Keratinocyte (primary cell): ENCODE results near the gene TNFSF13B. TPM values are rescaled to one million over a fixed set of nuclear protein-coding genes. Genes with fewer than 3 reads are reported as not detected.

ENCODE experiments used
- DNase-seq: peaks from one replicate; pipeline ENCODE4 v3.0.0-alpha.2; 2011; ENCODE audit warnings: low read depth, missing footprints, low spot score
- FAIRE-seq: peaks from 2 replicates; lab custom pipeline; 2011; peaks lifted over from hg19 to GRCh38; lab: Jason Lieb, UNC
- H2AFZ ChIP-seq: 2 replicates; pipeline ENCODE4 v1.6.0; 2012; ENCODE audit warnings: low read length, control low read depth, inconsistent platforms; ENCODE audit not compliant: control insufficient read depth
- H3K27ac ChIP-seq: 2 replicates; pipeline ENCODE4 v1.5.1; 2011; ENCODE audit warnings: low read length; ENCODE audit not compliant: control insufficient read depth, insufficient read depth
- H3K27me3 ChIP-seq: 3 replicates; pipeline ENCODE4 v1.6.0; 2011; ENCODE audit warnings: low read length; ENCODE audit not compliant: control insufficient read depth, insufficient read depth; ENCODE audit errors: extremely low read depth
- H3K36me3 ChIP-seq, 2 experiments: 2 replicates in 1 of 2; 3 replicates in 1 of 2; pipeline ENCODE4 v1.5.1; 2011; ENCODE audit warnings: low read length in 2 of 2, mild to moderate bottlenecking in 1 of 2; ENCODE audit not compliant: control insufficient read depth in 2 of 2, insufficient read depth in 2 of 2; ENCODE audit errors: extremely low read depth in 1 of 2
- H3K4me1 ChIP-seq: 3 replicates; pipeline ENCODE4 v1.5.1; 2011; ENCODE audit warnings: low read length; ENCODE audit not compliant: control insufficient read depth, insufficient read depth; ENCODE audit errors: extremely low read depth
- H3K4me2 ChIP-seq: 3 replicates; pipeline ENCODE4 v1.6.0; 2011; ENCODE audit warnings: low read depth, low read length; ENCODE audit not compliant: control insufficient read depth, insufficient read depth; ENCODE audit errors: extremely low read depth
- H3K4me3 ChIP-seq, 3 experiments: fragments of 200-600 bp in 1 of 3; sonication (generic) in 1 of 3; 2 replicates in 2 of 3; 3 replicates in 1 of 3; pipeline ENCODE4 v1.5.1; 2011 to 2016; ENCODE audit warnings: low read length in 3 of 3, mild to moderate bottlenecking in 3 of 3, control low read depth in 2 of 3, inconsistent platforms in 1 of 3, low read depth in 1 of 3, mixed read lengths in 1 of 3, mixed run types in 1 of 3, moderate library complexity in 1 of 3; ENCODE audit not compliant: control insufficient read depth in 2 of 3, insufficient read depth in 2 of 3; ENCODE audit errors: extremely low read depth in 1 of 3
- H3K79me2 ChIP-seq: 2 replicates; pipeline ENCODE4 v1.6.0; 2012; ENCODE audit warnings: low read length; ENCODE audit not compliant: control insufficient read depth, insufficient read depth
- H3K9ac ChIP-seq: 3 replicates; pipeline ENCODE4 v1.6.0; 2011; ENCODE audit warnings: low read length; ENCODE audit not compliant: control insufficient read depth, insufficient read depth; ENCODE audit errors: extremely low read depth
- H3K9me1 ChIP-seq: 3 replicates; pipeline ENCODE4 v1.6.0; 2011; ENCODE audit warnings: low read length; ENCODE audit not compliant: control insufficient read depth, insufficient read depth; ENCODE audit errors: extremely low read depth
- H3K9me3 ChIP-seq: 2 replicates; pipeline ENCODE4 v1.5.1; 2012; ENCODE audit warnings: low read depth, low read length; ENCODE audit not compliant: control insufficient read depth
- H4K20me1 ChIP-seq: 3 replicates; pipeline ENCODE4 v1.6.0; 2011; ENCODE audit warnings: low read length; ENCODE audit not compliant: control insufficient read depth, insufficient read depth; ENCODE audit errors: extremely low read depth
- EZH2 ChIP-seq: IDR thresholded peaks from one replicate; pipeline ENCODE4 v1.6.1; 2012; ENCODE audit warnings: inconsistent platforms, mild to moderate bottlenecking, low read length, moderate library complexity
- dilution Hi-C: fragments of 300-500 bp; cut with MboI; formaldehyde crosslinking; loops from one replicate; pipeline ENCODE4 v1.7.0; 2020; ENCODE audit warnings: low sequenced_read_pairs; ENCODE audit not compliant: extremely low pct_ligation_motif_present
- polyA plus RNA-seq, 5 experiments: library from polyadenylated mRNA; depleted of rRNA in 3 of 5; stranded (reverse) in 3 of 5; stranded (forward) in 1 of 5; unstranded in 1 of 5; fragments of >200 nt; gene quantifications; 1 replicate in 1 of 5; 2 replicates in 3 of 5; 3 replicates in 1 of 5; pipeline versions ENCODE4 v1.2.1 to v1.2.3, GENCODE V29; 2011 to 2012; ENCODE audit warnings: missing spikeins in 2 of 5, low read depth in 1 of 5, low replicate concordance in 1 of 5
- TF ChIP-seq, protein P1 (sequence below), 3 experiments: IDR thresholded peaks in 1 of 3; conservative IDR thresholded peaks in 1 of 3; optimal IDR thresholded peaks in 1 of 3; 2 replicates in 2 of 3; 3 replicates in 1 of 3; pipeline versions ENCODE3 to v1.5.1; 2011; ENCODE audit warnings: low read length in 3 of 3, mild to moderate bottlenecking in 3 of 3, moderate library complexity in 2 of 3, control low read depth in 1 of 3, inconsistent platforms in 1 of 3; ENCODE audit not compliant: insufficient read depth in 2 of 3; ENCODE audit errors: extremely low read depth in 1 of 3

Gene TNFSF13B
- polyA plus RNA-seq, 1 donor (not counting 4 experiments of a cell fraction or from before 2014, with no cell fraction given) = 1.1 TPM

DNA sequence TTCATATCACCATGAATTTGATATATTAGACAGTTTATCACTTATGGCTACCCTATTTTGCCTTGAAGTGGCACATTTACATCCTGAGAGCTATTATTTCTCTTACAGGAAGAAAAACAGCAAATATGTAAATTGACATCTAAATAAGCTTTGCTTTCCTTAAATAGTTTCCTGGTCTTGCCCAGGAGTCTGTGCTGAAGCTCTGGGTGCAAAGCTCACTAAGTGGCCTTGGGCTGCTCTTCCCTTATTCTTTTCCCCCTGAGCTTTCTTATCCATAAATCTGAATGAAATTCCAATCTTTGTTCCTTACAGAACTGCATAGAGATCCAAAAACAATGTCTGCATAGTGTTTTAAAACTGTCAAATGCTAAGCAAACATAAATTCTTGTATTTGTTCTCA is 56.3 kb downstream of the TNFSF13B start:
- no peaks in the 10 kb centered on the region for H3K79me2 ChIP-seq
- no peaks in the 10 kb centered on the region for H3K9me1 ChIP-seq
- H3K9me3 ChIP-seq = no peaks in the 10 kb centered on the region
- dilution Hi-C loops = no loop called here
- FAIRE-seq (no peak), DNase-seq (no peak)
- no peak overlapping the region for H3K9ac ChIP-seq
- H3K4me2 ChIP-seq = no peak overlapping the region
- H3K27me3 ChIP-seq = no peaks in the 10 kb centered on the region
- H3K4me1 ChIP-seq = no peaks in the 10 kb centered on the region
- no peaks in the 10 kb centered on the region for H4K20me1 ChIP-seq
- no peak overlapping the region for H3K4me3 ChIP-seq
- no peaks in the 10 kb centered on the region for H3K36me3 ChIP-seq
- TF ChIP-seq, protein P1, sequence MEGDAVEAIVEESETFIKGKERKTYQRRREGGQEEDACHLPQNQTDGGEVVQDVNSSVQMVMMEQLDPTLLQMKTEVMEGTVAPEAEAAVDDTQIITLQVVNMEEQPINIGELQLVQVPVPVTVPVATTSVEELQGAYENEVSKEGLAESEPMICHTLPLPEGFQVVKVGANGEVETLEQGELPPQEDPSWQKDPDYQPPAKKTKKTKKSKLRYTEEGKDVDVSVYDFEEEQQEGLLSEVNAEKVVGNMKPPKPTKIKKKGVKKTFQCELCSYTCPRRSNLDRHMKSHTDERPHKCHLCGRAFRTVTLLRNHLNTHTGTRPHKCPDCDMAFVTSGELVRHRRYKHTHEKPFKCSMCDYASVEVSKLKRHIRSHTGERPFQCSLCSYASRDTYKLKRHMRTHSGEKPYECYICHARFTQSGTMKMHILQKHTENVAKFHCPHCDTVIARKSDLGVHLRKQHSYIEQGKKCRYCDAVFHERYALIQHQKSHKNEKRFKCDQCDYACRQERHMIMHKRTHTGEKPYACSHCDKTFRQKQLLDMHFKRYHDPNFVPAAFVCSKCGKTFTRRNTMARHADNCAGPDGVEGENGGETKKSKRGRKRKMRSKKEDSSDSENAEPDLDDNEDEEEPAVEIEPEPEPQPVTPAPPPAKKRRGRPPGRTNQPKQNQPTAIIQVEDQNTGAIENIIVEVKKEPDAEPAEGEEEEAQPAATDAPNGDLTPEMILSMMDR (optimal IDR thresholded peaks at IDR 0.05 in 1 of 3, IDR thresholded peaks at IDR 0.05 in 1 of 3, conservative IDR thresholded peaks at IDR 0.05 in 1 of 3; ENCODE audit: extremely low read depth in 1 of 3, insufficient read depth in 2 of 3, low read length in 3 of 3) = no peak
- no peak for TF ChIP-seq EZH2
- H2AFZ ChIP-seq = no peak overlapping the region
- no peak overlapping the region for H3K27ac ChIP-seq

DNA sequence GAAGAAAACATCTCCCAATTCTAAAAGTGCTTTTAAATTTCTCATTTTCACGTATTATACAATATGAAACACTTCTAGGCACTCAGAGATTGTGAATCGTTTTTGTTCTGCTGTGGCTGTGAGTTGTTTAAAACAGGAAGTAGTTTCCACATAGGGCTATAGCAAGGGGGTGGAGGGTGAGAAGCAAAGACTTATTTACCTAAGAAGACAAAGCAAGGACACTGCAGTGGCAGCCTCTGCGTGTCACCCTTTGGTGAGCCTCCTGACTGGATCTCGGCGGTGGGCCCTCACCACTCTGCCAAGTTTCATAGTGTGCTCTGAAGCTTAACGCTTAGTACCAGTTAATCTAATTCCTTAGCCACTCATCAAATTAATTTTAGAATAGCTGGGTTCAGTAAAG is 56.8 kb downstream of the TNFSF13B start:
- Histone ChIP-seq H3K79me2 (no peaks in the 10 kb centered on the region), H3K4me1 (no peaks in the 10 kb centered on the region), H2AFZ (no peak overlapping the region), H3K9me3 (no peaks in the 10 kb centered on the region), H3K9me1 (no peaks in the 10 kb centered on the region), H4K20me1 (no peaks in the 10 kb centered on the region), H3K4me3 (no peak overlapping the region), H3K9ac (no peak overlapping the region), H3K27ac (no peak overlapping the region), H3K4me2 (no peak overlapping the region), H3K36me3 (no peaks in the 10 kb centered on the region), H3K27me3 (no peaks in the 10 kb centered on the region)
- DNase-seq (no peak), FAIRE-seq (no peak)
- TF ChIP-seq, protein P1 (optimal IDR thresholded peaks at IDR 0.05 in 1 of 3, IDR thresholded peaks at IDR 0.05 in 1 of 3, conservative IDR thresholded peaks at IDR 0.05 in 1 of 3; ENCODE audit: extremely low read depth in 1 of 3, insufficient read depth in 2 of 3, low read length in 3 of 3) = no peak
- no peak for TF ChIP-seq EZH2
- dilution Hi-C loops = no loop called here
